ENCODE data around the gene CST6. TPM values are rescaled to one million over a fixed set of nuclear protein-coding genes. Genes with fewer than 3 reads are reported as not detected.

CST6 gene
- total RNA-seq, 1 donor from 2014 or later = not detected

- peaks cover 37% of the 10 kb centered on the region for H3K36me3 ChIP-seq (ENCODE audit: insufficient read depth, low read length)
- peak within 1 kb of the TSS; percentile 95 for H3K9ac ChIP-seq (ENCODE audit: low read length)
- Mint-ChIP-seq H3K9me3 (ENCODE audit: unreplicated experiment) (no peaks in the 10 kb centered on the region), H3K4me3 (ENCODE audit: unreplicated experiment) (peak within 1 kb of the TSS; percentile 100), H3K27ac (ENCODE audit: unreplicated experiment) (peak within 1 kb of the TSS; percentile 98), H3K4me1 (ENCODE audit: low read depth, unreplicated experiment) (peaks cover 20% of the 10 kb centered on the region), H3K27me3 (ENCODE audit: low read depth, unreplicated experiment) (no peaks in the 10 kb centered on the region), H3K36me3 (ENCODE audit: low read depth, unreplicated experiment) (peaks cover 14% of the 10 kb centered on the region)
- peaks cover 3% of the 10 kb centered on the region for H3K4me1 ChIP-seq (ENCODE audit: insufficient read depth, low read length)
- H3K79me2 ChIP-seq (ENCODE audit: insufficient read depth, low read length) = peaks cover 52% of the 10 kb centered on the region
- peak within 1 kb of the TSS; percentile 99 for H2AFZ ChIP-seq (ENCODE audit: low read depth, low read length)
- peak within 1 kb of the TSS; percentile 99 for H3K4me3 ChIP-seq (ENCODE audit: insufficient read depth, low read depth, low read length)
- H4K20me1 ChIP-seq (ENCODE audit: insufficient read depth, low read length) = peaks cover 32% of the 10 kb centered on the region
- H3K27ac ChIP-seq (ENCODE audit: low read depth, low read length) = peak within 1 kb of the TSS; percentile 91
- DNase-seq (ENCODE audit: low read depth) (peak; percentile 96), FAIRE-seq (no peak)
- H3K9me3 ChIP-seq (ENCODE audit: insufficient read depth, low read depth, low read length) = no peaks in the 10 kb centered on the region
- TF ChIP-seq CTCF (IDR thresholded peaks at IDR 0.05; ENCODE audit: insufficient read depth, low read depth, low read length) = no peak
- no peak for TF ChIP-seq EZH2 (IDR thresholded peaks at IDR 0.05; ENCODE audit: insufficient read depth, low read length)
- H3K4me2 ChIP-seq (ENCODE audit: low read length) = peak within 1 kb of the TSS; percentile 96
- H3K27me3 ChIP-seq (ENCODE audit: insufficient read depth, low read length) = no peaks in the 10 kb centered on the region
Observed at GRCh38 chr11:66001942-66002647, 9.7 kb upstream of the CST6 start, which contains the start of the genes BANF1 and EIF1AD. Gene BANF1 (plus strand): TSS chr11:66002503. CDS start chr11:66003251, 748 bp downstream. Gene EIF1AD (minus strand): TSS chr11:66002157. CDS start chr11:66000389, 1,768 bp downstream.

GRCh38 chr11:66002648-66003225 is 9.1 kb upstream of the CST6 start:
- FAIRE-seq = no peak
- Mint-ChIP-seq H3K27ac (ENCODE audit: unreplicated experiment) (peak overlapping the region; percentile 86), H3K9me3 (ENCODE audit: unreplicated experiment) (no peaks in the 10 kb centered on the region), H3K4me3 (ENCODE audit: unreplicated experiment) (peak overlapping the region; percentile 100), H3K27me3 (ENCODE audit: low read depth, unreplicated experiment) (no peaks in the 10 kb centered on the region), H3K4me1 (ENCODE audit: low read depth, unreplicated experiment) (peaks cover 20% of the 10 kb centered on the region), H3K36me3 (ENCODE audit: low read depth, unreplicated experiment) (peaks cover 9% of the 10 kb centered on the region)
- peaks cover 27% of the 10 kb centered on the region for H4K20me1 ChIP-seq (ENCODE audit: insufficient read depth, low read length)
- peak overlapping the region; percentile 99 for H2AFZ ChIP-seq (ENCODE audit: low read depth, low read length)
- peaks cover 47% of the 10 kb centered on the region for H3K79me2 ChIP-seq (ENCODE audit: insufficient read depth, low read length)
- peak overlapping the region; percentile 95 for H3K9ac ChIP-seq (ENCODE audit: low read length)
- H3K36me3 ChIP-seq (ENCODE audit: insufficient read depth, low read length) = peaks cover 31% of the 10 kb centered on the region
- no peaks in the 10 kb centered on the region for H3K27me3 ChIP-seq (ENCODE audit: insufficient read depth, low read length)
- peak; percentile 21 for DNase-seq (ENCODE audit: low read depth)
- peak overlapping the region; percentile 91 for H3K27ac ChIP-seq (ENCODE audit: low read depth, low read length)
- TF ChIP-seq EZH2 (IDR thresholded peaks at IDR 0.05; ENCODE audit: insufficient read depth, low read length) = no peak
- TF ChIP-seq CTCF (IDR thresholded peaks at IDR 0.05; ENCODE audit: insufficient read depth, low read depth, low read length) = no peak
- peak overlapping the region; percentile 99 for H3K4me3 ChIP-seq (ENCODE audit: insufficient read depth, low read depth, low read length)
- H3K4me2 ChIP-seq (ENCODE audit: low read length) = peak overlapping the region; percentile 96
- H3K9me3 ChIP-seq (ENCODE audit: insufficient read depth, low read depth, low read length) = no peaks in the 10 kb centered on the region
- H3K4me1 ChIP-seq (ENCODE audit: insufficient read depth, low read length) = peaks cover 3% of the 10 kb centered on the region
